ENCODE data around the gene GLRX3. TPM values are rescaled to one million over a fixed set of nuclear protein-coding genes. Genes with fewer than 3 reads are reported as not detected.

Gene GLRX3
- total and polyA plus RNA-seq, 2 donors (not counting 1 experiment from before 2014, with no cell fraction given) = 26.9 to 45.4 TPM

DNA sequence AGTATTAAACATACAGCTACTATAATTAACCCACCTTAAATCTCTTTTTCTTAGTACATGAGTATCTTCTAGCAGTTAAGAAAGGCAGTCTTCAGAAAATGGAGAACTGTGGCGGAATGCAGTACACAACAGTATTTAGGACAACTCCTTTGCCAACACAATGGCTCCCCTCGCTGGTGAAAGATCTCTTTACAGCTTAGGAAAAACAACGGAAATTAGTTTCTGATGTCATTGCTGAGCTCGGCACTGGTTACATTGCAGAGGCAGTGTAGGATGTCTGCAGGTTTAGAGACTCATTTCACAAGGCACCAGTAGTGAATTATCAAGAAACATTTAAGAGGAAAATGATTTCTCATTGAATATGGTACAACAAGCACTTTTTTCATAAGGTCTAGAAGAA lies 43.4 kb downstream of the GLRX3 start:
- no peaks in the 10 kb centered on the region for H3K9me3 ChIP-seq (ENCODE audit: control extremely low read depth in 1 of 3, control insufficient read depth in 2 of 3, insufficient read depth in 1 of 3, low read length in 2 of 3)
- no peaks in the 10 kb centered on the region for H3K27me3 Mint-ChIP-seq
- H3K27ac Mint-ChIP-seq = no peak overlapping the region
- H3K27me3 ChIP-seq (replicated peaks in 1 of 4; ENCODE audit: control extremely low read depth in 1 of 4, control insufficient read depth in 3 of 4, insufficient read depth in 4 of 4, low read length in 3 of 4) = no peaks in the 10 kb centered on the region
- no peak overlapping the region for H3K4me2 ChIP-seq (replicated peaks; ENCODE audit: low read depth, low read length, poor library complexity, severe bottlenecking)
- intact Hi-C loops (cut with micrococcal nuclease) = no loop called here
- TF ChIP-seq, protein P1, sequence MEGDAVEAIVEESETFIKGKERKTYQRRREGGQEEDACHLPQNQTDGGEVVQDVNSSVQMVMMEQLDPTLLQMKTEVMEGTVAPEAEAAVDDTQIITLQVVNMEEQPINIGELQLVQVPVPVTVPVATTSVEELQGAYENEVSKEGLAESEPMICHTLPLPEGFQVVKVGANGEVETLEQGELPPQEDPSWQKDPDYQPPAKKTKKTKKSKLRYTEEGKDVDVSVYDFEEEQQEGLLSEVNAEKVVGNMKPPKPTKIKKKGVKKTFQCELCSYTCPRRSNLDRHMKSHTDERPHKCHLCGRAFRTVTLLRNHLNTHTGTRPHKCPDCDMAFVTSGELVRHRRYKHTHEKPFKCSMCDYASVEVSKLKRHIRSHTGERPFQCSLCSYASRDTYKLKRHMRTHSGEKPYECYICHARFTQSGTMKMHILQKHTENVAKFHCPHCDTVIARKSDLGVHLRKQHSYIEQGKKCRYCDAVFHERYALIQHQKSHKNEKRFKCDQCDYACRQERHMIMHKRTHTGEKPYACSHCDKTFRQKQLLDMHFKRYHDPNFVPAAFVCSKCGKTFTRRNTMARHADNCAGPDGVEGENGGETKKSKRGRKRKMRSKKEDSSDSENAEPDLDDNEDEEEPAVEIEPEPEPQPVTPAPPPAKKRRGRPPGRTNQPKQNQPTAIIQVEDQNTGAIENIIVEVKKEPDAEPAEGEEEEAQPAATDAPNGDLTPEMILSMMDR (IDR thresholded peaks at IDR 0.05) = no peak
- TF ChIP-seq EZH2 (IDR thresholded peaks at IDR 0.05; ENCODE audit: borderline replicate concordance, insufficient read depth, low read depth, low read length, poor library complexity, severe bottlenecking) = no peak
- peaks cover 9% of the 10 kb centered on the region for H3K4me1 Mint-ChIP-seq
- CTCF ChIA-PET = interaction anchor here (1.1 to 1.3 kb wide), 3 partner anchors 10 to 290 kb away, joined by 3 to 6 read pairs (median 4); no protein-coding TSS in a partner anchor
- H3K4me1 ChIP-seq (ENCODE audit: control insufficient read depth in 2 of 2, insufficient read depth in 2 of 2, low read length in 2 of 2) = peaks cover 0 to 3% of the 10 kb centered on the region in 2 donors
- H3K79me2 ChIP-seq (ENCODE audit: control insufficient read depth, insufficient read depth, low read length) = no peaks in the 10 kb centered on the region
- H3K4me3 ChIP-seq (ENCODE audit: control extremely low read depth in 1 of 5, extremely low read depth in 1 of 5, insufficient read depth in 1 of 5, low read depth in 2 of 5, low read length in 4 of 5) = no peak overlapping the region
- no peak overlapping the region for H3K4me3 Mint-ChIP-seq
- H3K9me3 Mint-ChIP-seq (ENCODE audit: insufficient read depth) = no peaks in the 10 kb centered on the region
- no peak overlapping the region for H3K9ac ChIP-seq (ENCODE audit: low read length)
- H2AFZ ChIP-seq (ENCODE audit: insufficient read depth, low read depth, low read length, poor library complexity, severe bottlenecking) = no peak overlapping the region
- no peak overlapping the region for H3K27ac ChIP-seq (ENCODE audit: low read length in 2 of 2)
- no peak for ATAC-seq (ENCODE audit: low read depth)
- WGBS (ENCODE audit: insufficient coverage) = 90% methylated on average over 2 of the region's 4 CpGs
- peaks cover 12 to 57% of the 10 kb centered on the region in 2 experiments for H3K36me3 ChIP-seq (replicated peaks in 1 of 2; ENCODE audit: control extremely low read depth in 1 of 2, control insufficient read depth in 1 of 2, extremely low read depth in 1 of 2, insufficient read depth in 2 of 2, low read length in 1 of 2)
- DNase-seq = peak; percentile 15
- POLR2A ChIA-PET = no interaction called here
- H4K20me1 ChIP-seq (ENCODE audit: control insufficient read depth, insufficient read depth, low read length, poor library complexity, severe bottlenecking) = no peaks in the 10 kb centered on the region

- Mint-ChIP-seq H3K4me3 (no peak overlapping the region), H3K4me1 (peaks cover 9% of the 10 kb centered on the region), H3K27ac (no peak overlapping the region), H3K27me3 (no peaks in the 10 kb centered on the region), H3K9me3 (ENCODE audit: insufficient read depth) (no peaks in the 10 kb centered on the region)
- peaks cover 11 to 54% of the 10 kb centered on the region in 2 experiments for H3K36me3 ChIP-seq (replicated peaks in 1 of 2; ENCODE audit: control extremely low read depth in 1 of 2, control insufficient read depth in 1 of 2, extremely low read depth in 1 of 2, insufficient read depth in 2 of 2, low read length in 1 of 2)
- H3K4me3 ChIP-seq (ENCODE audit: control extremely low read depth in 1 of 5, extremely low read depth in 1 of 5, insufficient read depth in 1 of 5, low read depth in 2 of 5, low read length in 4 of 5) = no peak overlapping the region
- intact Hi-C loops (cut with micrococcal nuclease) = no loop called here
- H3K79me2 ChIP-seq (ENCODE audit: control insufficient read depth, insufficient read depth, low read length) = no peaks in the 10 kb centered on the region
- CTCF ChIA-PET = interaction anchor here (1.3 kb wide), 1 partner anchor 9 kb away, joined by 3 read pairs; no protein-coding TSS in a partner anchor
- no peak for ATAC-seq (ENCODE audit: low read depth)
- POLR2A ChIA-PET = no interaction called here
- H4K20me1 ChIP-seq (ENCODE audit: control insufficient read depth, insufficient read depth, low read length, poor library complexity, severe bottlenecking) = no peaks in the 10 kb centered on the region
- H3K4me1 ChIP-seq (ENCODE audit: control insufficient read depth in 2 of 2, insufficient read depth in 2 of 2, low read length in 2 of 2) = peaks cover 0 to 3% of the 10 kb centered on the region in 2 donors
- H2AFZ ChIP-seq (ENCODE audit: insufficient read depth, low read depth, low read length, poor library complexity, severe bottlenecking) = no peak overlapping the region
- no peak for TF ChIP-seq EZH2 (IDR thresholded peaks at IDR 0.05; ENCODE audit: borderline replicate concordance, insufficient read depth, low read depth, low read length, poor library complexity, severe bottlenecking)
- TF ChIP-seq, protein P1 (IDR thresholded peaks at IDR 0.05) = no peak
- H3K9me3 ChIP-seq (ENCODE audit: control extremely low read depth in 1 of 3, control insufficient read depth in 2 of 3, insufficient read depth in 1 of 3, low read length in 2 of 3) = no peaks in the 10 kb centered on the region
- H3K9ac ChIP-seq (ENCODE audit: low read length) = no peak overlapping the region
- no CpG with 5 or more reads among the region's 1 CpG for WGBS (ENCODE audit: insufficient coverage)
- H3K27me3 ChIP-seq (replicated peaks in 1 of 4; ENCODE audit: control extremely low read depth in 1 of 4, control insufficient read depth in 3 of 4, insufficient read depth in 4 of 4, low read length in 3 of 4) = no peaks in the 10 kb centered on the region
- no peak overlapping the region for H3K4me2 ChIP-seq (replicated peaks; ENCODE audit: low read depth, low read length, poor library complexity, severe bottlenecking)
- H3K27ac ChIP-seq (ENCODE audit: low read length in 2 of 2) = peak overlapping the region in 1 of 2 donors; percentile 4
- no peak for DNase-seq
Observed at GRCh38 chr10:130180416-130180815, 44.2 kb downstream of the GLRX3 start.
